ENCODE results near the gene DMGDH. TPM values are rescaled to one million over a fixed set of nuclear protein-coding genes. Genes with fewer than 3 reads are reported as not detected.

Gene DMGDH
- total RNA-seq, 1 donor from 2014 or later, result 0.75 TPM

- Histone ChIP-seq H3K4me3 (no peak overlapping the region), H3K9me3 (no peaks in the 10 kb centered on the region), H3K36me3 (no peaks in the 10 kb centered on the region), H3K27ac (no peak overlapping the region), H3K27me3 (no peaks in the 10 kb centered on the region), H3K4me1 (peaks cover 0 to 6% of the 10 kb centered on the region in 2 donors)
- intact Hi-C loops (cut with DNase I), result no loop called here
- TF ChIP-seq CTCF (IDR thresholded peaks at IDR 0.05), result no peak
- DNase-seq (ENCODE audit: low spot score in 2 of 2), result no peak
Measured at GRCh38 chr5:79077680-79078365, 8.3 kb upstream of the DMGDH start.

GRCh38 chr5:79076819-79077218 lies 7.3 kb upstream of the DMGDH start:
- Histone ChIP-seq H3K27me3 (no peaks in the 10 kb centered on the region), H3K4me1 (peaks cover 0 to 6% of the 10 kb centered on the region in 2 donors), H3K4me3 (no peak overlapping the region), H3K36me3 (no peaks in the 10 kb centered on the region), H3K9me3 (no peaks in the 10 kb centered on the region), H3K27ac (peak overlapping the region; percentile 19 to 40)
- intact Hi-C loops (cut with DNase I), result no loop called here
- DNase-seq (ENCODE audit: low spot score in 2 of 2), result no peak
- no peak for TF ChIP-seq CTCF (IDR thresholded peaks at IDR 0.05)

GRCh38 chr5:79075646-79076426 lies 6.4 kb upstream of the DMGDH start:
- Histone ChIP-seq H3K27ac (no peak overlapping the region), H3K4me1 (peaks cover 0 to 6% of the 10 kb centered on the region in 2 donors), H3K36me3 (no peaks in the 10 kb centered on the region), H3K4me3 (no peak overlapping the region), H3K27me3 (no peaks in the 10 kb centered on the region), H3K9me3 (no peaks in the 10 kb centered on the region)
- TF ChIP-seq CTCF (IDR thresholded peaks at IDR 0.05), result no peak
- DNase-seq (ENCODE audit: low spot score in 2 of 2), result no peak
- intact Hi-C loops (cut with DNase I), result no loop called here

- Histone ChIP-seq H3K27me3 (no peaks in the 10 kb centered on the region), H3K36me3 (no peaks in the 10 kb centered on the region), H3K4me3 (no peak overlapping the region), H3K9me3 (no peaks in the 10 kb centered on the region), H3K27ac (no peak overlapping the region), H3K4me1 (peaks cover 0 to 6% of the 10 kb centered on the region in 2 donors)
- DNase-seq (ENCODE audit: low spot score in 2 of 2), result no peak
- TF ChIP-seq CTCF (IDR thresholded peaks at IDR 0.05), result no peak
- intact Hi-C loops (cut with DNase I), result no loop called here
Measured at GRCh38 chr5:79074641-79075040, 5.2 kb upstream of the DMGDH start.

GRCh38 chr5:79070350-79070667 lies 835 bp upstream of the DMGDH start:
- Histone ChIP-seq H3K27me3 (no peaks in the 10 kb centered on the region), H3K9me3 (no peaks in the 10 kb centered on the region), H3K4me3 (peak overlapping the region; percentile 37 to 74), H3K27ac (peak overlapping the region; percentile 23 to 74), H3K36me3 (no peaks in the 10 kb centered on the region), H3K4me1 (no peaks in the 10 kb centered on the region)
- DNase-seq (ENCODE audit: low spot score in 2 of 2), result no peak
- no peak for TF ChIP-seq CTCF (IDR thresholded peaks at IDR 0.05)
- intact Hi-C loops (cut with DNase I), result no loop called here
